ENCODE data around the gene PLXNA2.

DNA sequence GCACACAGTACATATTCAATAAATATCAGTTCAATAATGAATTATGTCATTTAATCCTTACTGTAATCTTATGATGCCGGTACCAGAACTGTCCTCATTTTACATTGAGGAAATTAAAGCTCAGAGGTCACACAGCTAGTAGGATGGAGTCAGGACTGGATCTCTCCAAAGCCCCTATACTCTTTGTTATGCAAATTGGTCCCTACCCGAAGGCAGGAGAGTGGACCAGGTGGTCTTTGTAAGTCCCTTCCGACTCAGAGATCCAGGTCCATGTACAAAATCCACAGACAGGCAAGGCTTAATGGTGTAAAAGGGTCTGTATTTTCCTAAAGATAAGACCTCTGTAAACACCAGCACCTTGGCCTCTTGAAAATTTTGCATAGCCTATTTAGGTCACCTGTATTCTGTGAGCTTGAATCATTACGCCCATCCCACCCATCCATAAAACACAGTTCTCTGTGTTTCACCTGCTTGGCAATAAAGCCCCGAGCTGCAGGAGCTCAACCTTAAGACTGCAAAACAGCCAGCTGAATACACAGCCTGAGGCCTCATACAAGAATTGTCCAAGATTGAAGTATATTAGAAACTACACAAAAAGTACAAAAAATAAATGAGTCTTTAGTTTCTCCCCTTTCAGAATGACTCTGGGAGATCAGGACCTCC, 41.7 kb downstream of the PLXNA2 start:
- TF ChIP-seq, protein P1, sequence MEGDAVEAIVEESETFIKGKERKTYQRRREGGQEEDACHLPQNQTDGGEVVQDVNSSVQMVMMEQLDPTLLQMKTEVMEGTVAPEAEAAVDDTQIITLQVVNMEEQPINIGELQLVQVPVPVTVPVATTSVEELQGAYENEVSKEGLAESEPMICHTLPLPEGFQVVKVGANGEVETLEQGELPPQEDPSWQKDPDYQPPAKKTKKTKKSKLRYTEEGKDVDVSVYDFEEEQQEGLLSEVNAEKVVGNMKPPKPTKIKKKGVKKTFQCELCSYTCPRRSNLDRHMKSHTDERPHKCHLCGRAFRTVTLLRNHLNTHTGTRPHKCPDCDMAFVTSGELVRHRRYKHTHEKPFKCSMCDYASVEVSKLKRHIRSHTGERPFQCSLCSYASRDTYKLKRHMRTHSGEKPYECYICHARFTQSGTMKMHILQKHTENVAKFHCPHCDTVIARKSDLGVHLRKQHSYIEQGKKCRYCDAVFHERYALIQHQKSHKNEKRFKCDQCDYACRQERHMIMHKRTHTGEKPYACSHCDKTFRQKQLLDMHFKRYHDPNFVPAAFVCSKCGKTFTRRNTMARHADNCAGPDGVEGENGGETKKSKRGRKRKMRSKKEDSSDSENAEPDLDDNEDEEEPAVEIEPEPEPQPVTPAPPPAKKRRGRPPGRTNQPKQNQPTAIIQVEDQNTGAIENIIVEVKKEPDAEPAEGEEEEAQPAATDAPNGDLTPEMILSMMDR (IDR thresholded peaks at IDR 0.05 in 2 of 3, conservative IDR thresholded peaks at IDR 0.05 in 1 of 3; ENCODE audit: borderline replicate concordance in 1 of 3, insufficient read depth in 1 of 3, low read depth in 2 of 3, low read length in 2 of 3): no peak
- no peak for TF ChIP-seq CEBPB (IDR thresholded peaks at IDR 0.05; ENCODE audit: low read depth)
- TF ChIP-seq POLR2AphosphoS5 (IDR thresholded peaks at IDR 0.05; ENCODE audit: low read depth, low read length): no peak
- TF ChIP-seq, protein P2, sequence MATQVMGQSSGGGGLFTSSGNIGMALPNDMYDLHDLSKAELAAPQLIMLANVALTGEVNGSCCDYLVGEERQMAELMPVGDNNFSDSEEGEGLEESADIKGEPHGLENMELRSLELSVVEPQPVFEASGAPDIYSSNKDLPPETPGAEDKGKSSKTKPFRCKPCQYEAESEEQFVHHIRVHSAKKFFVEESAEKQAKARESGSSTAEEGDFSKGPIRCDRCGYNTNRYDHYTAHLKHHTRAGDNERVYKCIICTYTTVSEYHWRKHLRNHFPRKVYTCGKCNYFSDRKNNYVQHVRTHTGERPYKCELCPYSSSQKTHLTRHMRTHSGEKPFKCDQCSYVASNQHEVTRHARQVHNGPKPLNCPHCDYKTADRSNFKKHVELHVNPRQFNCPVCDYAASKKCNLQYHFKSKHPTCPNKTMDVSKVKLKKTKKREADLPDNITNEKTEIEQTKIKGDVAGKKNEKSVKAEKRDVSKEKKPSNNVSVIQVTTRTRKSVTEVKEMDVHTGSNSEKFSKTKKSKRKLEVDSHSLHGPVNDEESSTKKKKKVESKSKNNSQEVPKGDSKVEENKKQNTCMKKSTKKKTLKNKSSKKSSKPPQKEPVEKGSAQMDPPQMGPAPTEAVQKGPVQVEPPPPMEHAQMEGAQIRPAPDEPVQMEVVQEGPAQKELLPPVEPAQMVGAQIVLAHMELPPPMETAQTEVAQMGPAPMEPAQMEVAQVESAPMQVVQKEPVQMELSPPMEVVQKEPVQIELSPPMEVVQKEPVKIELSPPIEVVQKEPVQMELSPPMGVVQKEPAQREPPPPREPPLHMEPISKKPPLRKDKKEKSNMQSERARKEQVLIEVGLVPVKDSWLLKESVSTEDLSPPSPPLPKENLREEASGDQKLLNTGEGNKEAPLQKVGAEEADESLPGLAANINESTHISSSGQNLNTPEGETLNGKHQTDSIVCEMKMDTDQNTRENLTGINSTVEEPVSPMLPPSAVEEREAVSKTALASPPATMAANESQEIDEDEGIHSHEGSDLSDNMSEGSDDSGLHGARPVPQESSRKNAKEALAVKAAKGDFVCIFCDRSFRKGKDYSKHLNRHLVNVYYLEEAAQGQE (IDR thresholded peaks at IDR 0.05; ENCODE audit: low read depth): no peak
- no peak for TF ChIP-seq RAD21 (IDR thresholded peaks at IDR 0.05; ENCODE audit: low read depth)

Data from HCT116 (cell line).